Activated CD8-positive, alpha-beta memory T cell treated with anti-CD3 and anti-CD28 coated beads, Interleukin-2, amount 10 ng/mL, durations not matched to agents 7 days and 5 days (primary cell): ENCODE results near the gene MYO3B. TPM values are rescaled to one million over a fixed set of nuclear protein-coding genes. Genes with fewer than 3 reads are reported as not detected.

Experiments
- ATAC-seq: fragments of 150-1000 bp; cut with Tn5 transposase; one replicate; pipeline ENCODE4 v1.10.0; 2021; ENCODE audit warnings: moderate library complexity
- CTCF ChIA-PET: fragments of 350-600 bp; sonication (Branson Sonifier 250); formaldehyde crosslinking; loops from one replicate; lab custom pipeline; 2021; ENCODE audit warnings: antibody characterized with exemption; lab: Charles Lee
- DNase-seq: peaks from one replicate; pipeline ENCODE4 v3.0.0-alpha.2; 2020
- H3K27ac Mint-ChIP-seq: one replicate; pipeline ENCODE4 v1.8.0; 2021; ENCODE audit warnings: mild to moderate bottlenecking, mixed read lengths
- H3K27me3 Mint-ChIP-seq: one replicate; pipeline ENCODE4 v1.8.0; 2021; ENCODE audit warnings: mixed read lengths
- H3K36me3 Mint-ChIP-seq: one replicate; pipeline ENCODE4 v1.8.0; 2021; ENCODE audit warnings: mild to moderate bottlenecking, mixed read lengths
- H3K4me1 Mint-ChIP-seq: one replicate; pipeline ENCODE4 v1.8.0; 2021; ENCODE audit warnings: mixed read lengths
- H3K4me3 Mint-ChIP-seq: one replicate; pipeline ENCODE4 v1.8.0; 2021; ENCODE audit warnings: mild to moderate bottlenecking, moderate library complexity, mixed read lengths
- H3K9me3 Mint-ChIP-seq: one replicate; pipeline ENCODE4 v1.8.0; 2022; ENCODE audit warnings: low read depth, mixed read lengths
- total RNA-seq, 2 experiments: library from RNA; stranded (reverse); gene quantifications; one replicate each; pipeline ENCODE4 v1.2.3, GENCODE V29; 2021

MYO3B gene
- total RNA-seq, 2 experiments from 2014 or later: 0.23 to 0.38 TPM

DNA sequence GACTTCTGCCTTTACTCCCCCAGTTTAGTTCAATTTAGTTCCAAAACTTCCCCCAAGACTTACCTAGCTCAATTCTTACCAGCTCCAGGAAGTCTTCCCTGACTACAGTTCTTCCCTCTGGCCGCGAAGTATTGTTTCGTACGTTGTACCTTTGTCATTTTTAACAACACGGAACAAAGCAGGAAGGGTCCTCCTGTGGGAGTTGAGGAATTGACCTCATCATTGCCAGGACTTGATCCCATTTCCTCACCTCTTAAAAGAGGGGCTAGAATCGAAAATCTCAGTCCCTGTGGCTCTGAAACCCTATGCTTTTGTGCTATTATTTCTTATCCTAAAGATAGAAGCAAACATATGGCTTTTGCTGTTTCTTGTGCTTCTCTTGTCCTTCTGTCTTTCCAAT is 187.1 kb downstream of the MYO3B start:
- no peak for DNase-seq
- Mint-ChIP-seq H3K9me3 (no peaks in the 10 kb centered on the region), H3K4me3 (no peak overlapping the region), H3K27me3 (peaks cover 17% of the 10 kb centered on the region), H3K27ac (no peak overlapping the region), H3K36me3 (no peaks in the 10 kb centered on the region), H3K4me1 (peaks cover 52% of the 10 kb centered on the region)
- CTCF ChIA-PET: interaction anchor here (0.9 to 1.2 kb wide), 3 partner anchors 28 to 451 kb away, joined by 3 to 5 read pairs (median 3); partner anchors contain the start of gene GAD1
- ATAC-seq: no peak

DNA sequence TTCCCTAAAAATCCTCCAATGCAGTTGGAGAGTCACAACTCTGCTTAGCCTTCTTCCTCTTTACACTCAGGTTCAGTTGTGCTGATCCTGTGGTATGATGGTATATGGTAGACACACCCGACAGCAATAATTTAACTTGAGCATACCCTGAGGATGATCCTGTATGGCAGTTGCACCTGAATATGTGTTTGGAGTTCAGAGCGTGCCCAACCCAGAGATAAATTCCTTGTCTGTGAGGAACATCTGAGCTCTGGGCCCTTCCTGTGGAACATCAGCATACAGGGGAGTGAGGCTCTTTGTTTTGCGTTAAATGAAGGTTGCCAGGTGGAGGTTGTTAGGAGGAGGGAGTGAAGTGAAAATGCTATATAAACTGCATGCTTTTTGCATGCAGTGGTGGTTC is 187.7 kb downstream of the MYO3B start:
- no peak for DNase-seq
- peaks cover 57% of the 10 kb centered on the region for H3K4me1 Mint-ChIP-seq
- no peaks in the 10 kb centered on the region for H3K9me3 Mint-ChIP-seq
- no peak for ATAC-seq
- CTCF ChIA-PET: no interaction called here
- no peaks in the 10 kb centered on the region for H3K36me3 Mint-ChIP-seq
- no peak overlapping the region for H3K27ac Mint-ChIP-seq
- peaks cover 17% of the 10 kb centered on the region for H3K27me3 Mint-ChIP-seq
- no peak overlapping the region for H3K4me3 Mint-ChIP-seq

GRCh38 chr2:170368370-170368769 is 190.4 kb downstream of the MYO3B start:
- Mint-ChIP-seq H3K27me3 (peaks cover 17% of the 10 kb centered on the region), H3K9me3 (no peaks in the 10 kb centered on the region), H3K4me3 (peak overlapping the region; percentile 19), H3K36me3 (no peaks in the 10 kb centered on the region), H3K4me1 (peaks cover 45% of the 10 kb centered on the region), H3K27ac (peak overlapping the region; percentile 25)
- ATAC-seq (peak; percentile 49), DNase-seq (no peak)
- CTCF ChIA-PET: interaction anchor here (1.6 to 3.5 kb wide), 6 partner anchors 10 to 450 kb away, joined by 4 to 42 read pairs (median 8); partner anchors contain the start of gene GAD1

- Mint-ChIP-seq H3K9me3 (no peaks in the 10 kb centered on the region), H3K4me1 (peaks cover 44% of the 10 kb centered on the region), H3K4me3 (no peak overlapping the region), H3K27ac (no peak overlapping the region), H3K27me3 (peaks cover 14% of the 10 kb centered on the region), H3K36me3 (no peaks in the 10 kb centered on the region)
- DNase-seq (no peak), ATAC-seq (no peak)
- CTCF ChIA-PET: interaction anchor here (0.7 to 3.5 kb wide), 11 partner anchors 8 to 845 kb away, joined by 3 to 42 read pairs (median 5); partner anchors contain the start of gene GAD1
Observed at GRCh38 chr2:170369228-170369627, 191.3 kb downstream of the MYO3B start.

DNA sequence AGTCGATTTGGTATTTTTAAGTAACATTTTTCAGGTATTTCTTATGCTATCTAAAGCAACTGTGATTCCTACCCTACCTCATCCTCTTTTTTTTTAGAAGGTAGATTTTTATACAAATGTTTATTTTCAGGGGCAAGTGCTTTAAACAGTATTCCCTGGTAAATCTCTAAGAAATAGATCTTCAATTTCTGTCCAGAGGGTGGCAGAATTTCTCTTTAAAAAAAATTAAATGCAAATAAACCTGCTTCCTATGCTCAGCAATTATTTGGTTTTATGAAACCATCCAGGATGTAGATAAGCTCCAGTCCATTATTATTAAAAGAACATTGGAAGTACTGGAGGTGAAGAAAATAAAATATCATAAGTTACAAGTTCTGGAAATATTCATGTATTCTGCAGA is 191.9 kb downstream of the MYO3B start:
- H3K27ac Mint-ChIP-seq: no peak overlapping the region
- H3K4me1 Mint-ChIP-seq: peaks cover 44% of the 10 kb centered on the region
- H3K36me3 Mint-ChIP-seq: no peaks in the 10 kb centered on the region
- DNase-seq (no peak), ATAC-seq (no peak)
- no peak overlapping the region for H3K4me3 Mint-ChIP-seq
- CTCF ChIA-PET: interaction anchor here (0.6 to 3.5 kb wide), 11 partner anchors 9 to 503 kb away, joined by 3 to 42 read pairs (median 5); partner anchors contain the start of gene GAD1
- H3K9me3 Mint-ChIP-seq: no peaks in the 10 kb centered on the region
- peaks cover 14% of the 10 kb centered on the region for H3K27me3 Mint-ChIP-seq

- CTCF ChIA-PET: interaction anchor here (0.6 to 3.5 kb wide), 8 partner anchors 10 to 443 kb away, joined by 3 to 42 read pairs (median 4); partner anchors contain the start of gene GAD1
- H3K9me3 Mint-ChIP-seq: no peaks in the 10 kb centered on the region
- H3K27ac Mint-ChIP-seq: peak overlapping the region; percentile 13
- H3K27me3 Mint-ChIP-seq: peaks cover 21% of the 10 kb centered on the region
- ATAC-seq (peak; percentile 37), DNase-seq (no peak)
- peaks cover 45% of the 10 kb centered on the region for H3K4me1 Mint-ChIP-seq
- H3K36me3 Mint-ChIP-seq: no peaks in the 10 kb centered on the region
- no peak overlapping the region for H3K4me3 Mint-ChIP-seq
Observed at GRCh38 chr2:170371231-170371998, 193.5 kb downstream of the MYO3B start.

GRCh38 chr2:170375192-170375591 is 197.2 kb downstream of the MYO3B start:
- DNase-seq (no peak), ATAC-seq (no peak)
- no peaks in the 10 kb centered on the region for H3K9me3 Mint-ChIP-seq
- no peak overlapping the region for H3K4me3 Mint-ChIP-seq
- peaks cover 22% of the 10 kb centered on the region for H3K4me1 Mint-ChIP-seq
- H3K36me3 Mint-ChIP-seq: no peaks in the 10 kb centered on the region
- H3K27me3 Mint-ChIP-seq: peaks cover 18% of the 10 kb centered on the region
- no peak overlapping the region for H3K27ac Mint-ChIP-seq
- CTCF ChIA-PET: interaction anchor here (1.0 kb wide), 1 partner anchor 438 kb away, joined by 3 read pairs; no protein-coding TSS in a partner anchor

DNA sequence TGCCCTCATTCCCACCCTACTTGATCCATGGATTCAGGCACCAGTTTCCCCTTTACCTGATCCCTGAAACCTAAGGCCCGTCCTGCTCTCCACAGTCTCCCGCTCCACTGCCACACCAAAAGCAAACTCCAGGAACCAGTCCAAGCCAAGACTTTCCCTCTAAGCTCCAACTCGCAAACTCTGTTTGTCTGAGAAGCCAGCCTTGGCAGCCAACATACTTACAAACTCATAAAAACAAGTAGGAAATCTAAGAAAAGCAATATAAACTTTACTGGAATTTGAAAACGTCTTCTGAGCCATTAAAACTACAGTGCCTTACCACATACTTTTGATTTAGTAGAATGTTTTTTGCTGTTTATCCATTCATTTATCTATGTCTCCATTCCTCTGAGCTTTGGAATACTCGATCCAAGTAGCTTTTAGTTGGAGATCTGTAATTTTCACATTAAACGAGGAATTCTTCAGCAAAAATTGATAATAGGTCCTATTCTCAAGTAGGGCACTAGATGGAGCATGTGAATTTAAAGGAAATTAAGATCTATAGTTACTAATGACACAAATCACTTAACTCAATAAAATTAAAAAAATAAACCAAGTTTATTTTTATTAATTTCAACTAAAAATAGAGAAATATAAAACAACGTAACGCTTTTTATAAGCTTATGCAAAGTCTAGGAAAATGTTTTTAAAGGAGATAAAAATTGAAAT is 199.7 kb downstream of the MYO3B start:
- Mint-ChIP-seq H3K4me1 (peaks cover 6% of the 10 kb centered on the region), H3K27ac (no peak overlapping the region), H3K36me3 (no peaks in the 10 kb centered on the region), H3K27me3 (peaks cover 20% of the 10 kb centered on the region), H3K9me3 (no peaks in the 10 kb centered on the region), H3K4me3 (no peak overlapping the region)
- CTCF ChIA-PET: interaction anchor here (1.3 to 3.1 kb wide), 3 partner anchors 16 to 449 kb away, joined by 3 to 11 read pairs (median 5); no protein-coding TSS in a partner anchor
- no peak for ATAC-seq
- no peak for DNase-seq

GRCh38 chr2:170380267-170380666 is 202.3 kb downstream of the MYO3B start:
- Mint-ChIP-seq H3K36me3 (no peaks in the 10 kb centered on the region), H3K27ac (no peak overlapping the region), H3K4me1 (no peaks in the 10 kb centered on the region), H3K4me3 (no peak overlapping the region), H3K27me3 (peaks cover 24% of the 10 kb centered on the region), H3K9me3 (no peaks in the 10 kb centered on the region)
- no peak for DNase-seq
- no peak for ATAC-seq
- CTCF ChIA-PET: interaction anchor here (1.0 to 3.1 kb wide), 5 partner anchors 9 to 439 kb away, joined by 3 to 11 read pairs (median 3); no protein-coding TSS in a partner anchor

DNA sequence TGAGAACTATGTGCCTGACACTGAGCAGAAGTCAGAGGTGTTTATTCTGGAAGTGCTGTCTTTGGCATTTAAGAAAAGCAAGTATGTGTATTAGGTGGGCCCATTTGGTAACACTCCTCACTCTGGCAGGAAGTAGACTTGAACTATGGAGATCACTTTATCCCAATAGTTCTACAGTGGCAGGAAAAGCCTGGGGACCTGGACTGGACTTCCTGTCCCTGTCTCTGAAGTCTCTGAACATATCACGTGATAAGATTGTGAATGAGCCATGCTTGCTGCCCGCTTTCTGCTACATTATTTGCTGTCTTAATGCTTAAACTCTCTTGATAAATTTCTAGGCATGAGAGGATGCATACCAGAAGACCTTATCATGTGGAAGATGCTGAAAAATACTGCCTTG is 203.7 kb downstream of the MYO3B start:
- Mint-ChIP-seq H3K9me3 (no peaks in the 10 kb centered on the region), H3K36me3 (no peaks in the 10 kb centered on the region), H3K27ac (no peak overlapping the region), H3K4me3 (no peak overlapping the region), H3K27me3 (peaks cover 24% of the 10 kb centered on the region), H3K4me1 (no peaks in the 10 kb centered on the region)
- no peak for DNase-seq
- ATAC-seq: no peak
- CTCF ChIA-PET: interaction anchor here (1.3 kb wide), 1 partner anchor 24 kb away, joined by 4 read pairs; no protein-coding TSS in a partner anchor

DNA sequence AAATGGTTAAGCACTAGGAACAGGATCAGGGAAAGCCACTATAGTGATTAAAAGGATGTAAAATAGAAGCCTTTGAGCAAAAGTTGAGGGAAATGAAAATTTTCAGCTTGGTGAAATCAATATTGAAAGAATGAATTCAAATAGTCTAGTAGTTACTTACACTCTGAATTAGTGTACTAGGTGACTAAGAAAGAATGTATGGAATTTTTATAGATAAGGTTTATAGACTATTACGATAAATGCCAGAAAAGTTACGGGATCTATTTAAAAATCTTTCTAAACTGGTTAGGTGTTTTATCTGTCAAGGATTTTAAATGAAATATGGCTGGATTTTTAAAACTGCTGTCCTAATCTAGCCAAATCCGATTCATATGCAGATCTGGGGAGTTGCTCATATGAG is 208.6 kb downstream of the MYO3B start:
- CTCF ChIA-PET: no interaction called here
- no peaks in the 10 kb centered on the region for H3K4me1 Mint-ChIP-seq
- no peak overlapping the region for H3K27ac Mint-ChIP-seq
- no peaks in the 10 kb centered on the region for H3K36me3 Mint-ChIP-seq
- H3K27me3 Mint-ChIP-seq: peaks cover 26% of the 10 kb centered on the region
- DNase-seq (no peak), ATAC-seq (no peak)
- H3K4me3 Mint-ChIP-seq: no peak overlapping the region
- H3K9me3 Mint-ChIP-seq: no peaks in the 10 kb centered on the region

GRCh38 chr2:170391018-170391417 is 213.1 kb downstream of the MYO3B start:
- DNase-seq: no peak
- Mint-ChIP-seq H3K36me3 (no peaks in the 10 kb centered on the region), H3K27me3 (peaks cover 30% of the 10 kb centered on the region), H3K4me3 (no peak overlapping the region), H3K9me3 (no peaks in the 10 kb centered on the region), H3K27ac (no peak overlapping the region), H3K4me1 (no peaks in the 10 kb centered on the region)
- ATAC-seq: no peak
- CTCF ChIA-PET: interaction anchor here (1.1 to 1.9 kb wide), 2 partner anchors 13 to 18 kb away, joined by 3 to 5 read pairs; no protein-coding TSS in a partner anchor

GRCh38 chr2:170391697-170392096 is 213.8 kb downstream of the MYO3B start:
- Mint-ChIP-seq H3K4me3 (no peak overlapping the region), H3K27me3 (peaks cover 32% of the 10 kb centered on the region), H3K4me1 (no peaks in the 10 kb centered on the region), H3K27ac (no peak overlapping the region), H3K9me3 (no peaks in the 10 kb centered on the region), H3K36me3 (no peaks in the 10 kb centered on the region)
- ATAC-seq (no peak), DNase-seq (no peak)
- CTCF ChIA-PET: interaction anchor here (1.1 to 1.9 kb wide), 3 partner anchors 12 to 20 kb away, joined by 3 to 5 read pairs (median 3); no protein-coding TSS in a partner anchor
